Middle frontal gyrus (tissue), 1 donor: ENCODE results near the gene CTRB1.

Source experiments
- DNase-seq: peaks from one replicate; pipeline ENCODE4 v3.0.0-alpha.2; 2015; ENCODE audit warnings: low spot score; ENCODE audit errors: extremely low spot score

CTRB1 gene

GRCh38 chr16:75218256-75219076 is at the start of gene CTRB1:
Gene CTRB1, plus strand, starts transcription at chr16:75218988. Its CDS starts 20 bp downstream, at chr16:75219008.
- DNase-seq = no peak

GRCh38 chr16:75169899-75170405 is 48.8 kb upstream of the CTRB1 start:
- DNase-seq = no peak

- no peak for DNase-seq
These were observed 46.2 kb upstream of the CTRB1 start for GRCh38 chr16:75172578-75172977.

GRCh38 chr16:75175074-75175473 is 43.7 kb upstream of the CTRB1 start:
- no peak for DNase-seq

GRCh38 chr16:75176926-75177325 is 41.9 kb upstream of the CTRB1 start:
- no peak for DNase-seq

GRCh38 chr16:75179208-75179607 is 39.6 kb upstream of the CTRB1 start:
- no peak for DNase-seq

GRCh38 chr16:75181630-75182029 is 37.2 kb upstream of the CTRB1 start:
- no peak for DNase-seq

GRCh38 chr16:75188832-75189477 is 29.8 kb upstream of the CTRB1 start:
- no peak for DNase-seq

- DNase-seq = no peak
These were observed 29.0 kb upstream of the CTRB1 start for GRCh38 chr16:75189638-75190245.

- no peak for DNase-seq
These were observed 26.1 kb upstream of the CTRB1 start for GRCh38 chr16:75192606-75193264.

GRCh38 chr16:75193265-75193650 is 25.5 kb upstream of the CTRB1 start:
- DNase-seq = no peak

GRCh38 chr16:75193730-75194444 is 24.9 kb upstream of the CTRB1 start:
- no peak for DNase-seq

GRCh38 chr16:75195811-75196790 is 22.7 kb upstream of the CTRB1 start:
- DNase-seq = no peak

GRCh38 chr16:75196836-75197235 is 22.0 kb upstream of the CTRB1 start:
- DNase-seq = no peak

GRCh38 chr16:75197522-75198134 is 21.2 kb upstream of the CTRB1 start:
- no peak for DNase-seq

- DNase-seq = no peak
These were observed 20.6 kb upstream of the CTRB1 start for GRCh38 chr16:75198135-75198600.

- DNase-seq = no peak
These were observed 16.7 kb upstream of the CTRB1 start for GRCh38 chr16:75202069-75202590.

- DNase-seq = no peak
These were observed 15.7 kb upstream of the CTRB1 start for GRCh38 chr16:75203096-75203495.
